SK-N-SH (cell line): ENCODE results near the gene PTPRK. TPM values are rescaled to one million over a fixed set of nuclear protein-coding genes. Genes with fewer than 3 reads are reported as not detected.

ENCODE experiments used
- CTCF ChIA-PET: fragments of 300-600, 350-600 bp; formaldehyde crosslinking; extraction: SDS; loops from one replicate; lab custom pipeline; 2021; lab: Yijun Ruan, JAX
- POLR2A ChIA-PET: fragments of 350-600 bp; sonication (Branson Sonifier 250); formaldehyde crosslinking; extraction: SDS; loops from one replicate; lab custom pipeline; 2020; ENCODE audit warnings: antibody characterized with exemption, inconsistent platforms; lab: Yijun Ruan, JAX
- DNase-seq: peaks from one replicate; pipeline ENCODE4 v3.0.0; 2012
- H2AFZ ChIP-seq: fragments of 200-600 bp; sonication (generic); 2 replicates; pipeline ENCODE4 v1.8.1; 2016; ENCODE audit warnings: antibody characterized with exemption, mild to moderate bottlenecking, low read depth
- H3F3A ChIP-seq: fragments of 200-600 bp; sonication (generic); replicated peaks from 2 replicates; pipeline ENCODE3; 2016; ENCODE audit warnings: antibody characterized with exemption, mild to moderate bottlenecking; ENCODE audit not compliant: insufficient read depth
- H3K27ac ChIP-seq, 2 experiments: fragments of 200-500 bp in 1 of 2; fragments of 200-600 bp in 1 of 2; sonication (Bioruptor generic) in 1 of 2; sonication (generic), shearing (Covaris generic) in 1 of 2; 2 replicates each; pipeline versions ENCODE4 v1.5.1 to v1.6.1; 2014 to 2016; ENCODE audit warnings: low read depth in 2 of 2, inconsistent platforms in 1 of 2, low read length in 1 of 2, mild to moderate bottlenecking in 1 of 2, mixed read lengths in 1 of 2
- H3K27me3 ChIP-seq: fragments of 200-600 bp; sonication (generic), shearing (Covaris generic); 2 replicates; pipeline ENCODE4 v1.6.1; 2016; ENCODE audit warnings: mixed run types; ENCODE audit not compliant: insufficient read depth
- H3K36me3 ChIP-seq, 2 experiments: fragments of 200-500 bp in 1 of 2; fragments of 200-600 bp in 1 of 2; sonication (Bioruptor generic) in 1 of 2; sonication (generic) in 1 of 2; replicated peaks in 1 of 2; 2 replicates each; pipeline versions ENCODE3 to v1.5.1; 2014 to 2016; ENCODE audit warnings: low read length in 1 of 2, mild to moderate bottlenecking in 1 of 2; ENCODE audit not compliant: insufficient read depth in 2 of 2, control insufficient read depth in 1 of 2
- H3K4me1 ChIP-seq, 2 experiments: fragments of 200-500 bp in 1 of 2; fragments of 200-600 bp in 1 of 2; sonication (Bioruptor generic) in 1 of 2; sonication (generic), shearing (Covaris generic) in 1 of 2; 2 replicates each; pipeline versions ENCODE4 v1.5.1 to v1.6.1; 2014 to 2016; ENCODE audit warnings: low read depth in 1 of 2, low read length in 1 of 2, mixed run types in 1 of 2; ENCODE audit not compliant: insufficient read depth in 2 of 2, control insufficient read depth in 1 of 2
- H3K4me2 ChIP-seq: fragments of 200-600 bp; sonication (generic), shearing (Covaris generic); 2 replicates; pipeline ENCODE4 v1.6.1; 2017; ENCODE audit warnings: mixed run types
- H3K4me3 ChIP-seq, 2 experiments: fragments of 200-500 bp in 1 of 2; fragments of 200-600 bp in 1 of 2; sonication (Bioruptor generic) in 1 of 2; sonication (generic), shearing (Covaris generic) in 1 of 2; 2 replicates each; pipeline versions ENCODE4 v1.5.1 to v1.8.1; 2014 to 2016; ENCODE audit warnings: low read depth in 2 of 2, inconsistent platforms in 1 of 2, low read length in 1 of 2, mild to moderate bottlenecking in 1 of 2, mixed read lengths in 1 of 2, moderate library complexity in 1 of 2
- H3K79me2 ChIP-seq: fragments of 200-600 bp; sonication (generic); 2 replicates; pipeline ENCODE4 v1.8.1; 2017; ENCODE audit warnings: mild to moderate bottlenecking; ENCODE audit not compliant: insufficient read depth
- H3K9ac ChIP-seq: fragments of 200-600 bp; sonication (generic); 2 replicates; pipeline ENCODE4 v1.6.1; 2017; ENCODE audit warnings: mixed run types
- H3K9me2 ChIP-seq: fragments of 200-600 bp; sonication (generic); 2 replicates; pipeline ENCODE4 v1.6.1; 2017; ENCODE audit warnings: mixed run types
- H3K9me3 ChIP-seq: fragments of 200-600 bp; sonication (generic); 2 replicates; pipeline ENCODE4 v1.6.1; 2017; ENCODE audit warnings: mixed run types, mild to moderate bottlenecking, moderate library complexity
- H4K20me1 ChIP-seq: fragments of 200-600 bp; sonication (generic); 2 replicates; pipeline ENCODE4 v1.6.1; 2017; ENCODE audit warnings: mild to moderate bottlenecking, mixed run types; ENCODE audit not compliant: insufficient read depth
- CHD2 ChIP-seq: fragments of 150-350 bp; IDR thresholded peaks from 2 replicates; pipeline ENCODE4 v1.6.1; 2018; ENCODE audit warnings: low read length; ENCODE audit not compliant: partially characterized antibody
- EP300 ChIP-seq, 2 experiments: IDR thresholded peaks; 2 replicates each; pipeline versions ENCODE4 v1.4.0 to v1.6.1; 2012; ENCODE audit warnings: borderline replicate concordance in 1 of 2, low read depth in 1 of 2, low read length in 1 of 2
- EZH2phosphoT487 ChIP-seq: fragments of 200-600 bp; sonication (generic); IDR thresholded peaks from 2 replicates; pipeline ENCODE4 v1.6.1; 2017; ENCODE audit warnings: low read depth, mixed run types, mild to moderate bottlenecking, antibody characterized with exemption, moderate library complexity, borderline replicate concordance
- FOSL2 ChIP-seq: IDR thresholded peaks from 2 replicates; pipeline ENCODE4 v1.4.0; 2012; ENCODE audit warnings: low read depth, mild to moderate bottlenecking, moderate library complexity, borderline replicate concordance
- GABPA ChIP-seq: IDR thresholded peaks from 2 replicates; pipeline ENCODE4 v1.4.0; 2012; ENCODE audit warnings: low read depth, mild to moderate bottlenecking
- IRF3 ChIP-seq: fragments of 150-350 bp; IDR thresholded peaks from 2 replicates; pipeline ENCODE4 v1.6.1; 2016; ENCODE audit warnings: mild to moderate bottlenecking, low read depth, low read length
- JUND ChIP-seq: IDR thresholded peaks from 2 replicates; pipeline ENCODE4 v1.4.0; 2012
- MEF2A ChIP-seq: IDR thresholded peaks from 2 replicates; pipeline ENCODE4 v1.4.0; 2012; ENCODE audit warnings: low read depth, borderline replicate concordance
- NFIC ChIP-seq: IDR thresholded peaks from 2 replicates; pipeline ENCODE4 v1.4.0; 2012; ENCODE audit warnings: borderline replicate concordance
- RFX5 ChIP-seq: IDR thresholded peaks from 2 replicates; pipeline ENCODE4 v1.6.1; 2012; ENCODE audit warnings: mild to moderate bottlenecking, improper control_type of control experiment, low read length
- RXRA ChIP-seq: IDR thresholded peaks from 2 replicates; pipeline ENCODE4 v1.4.0; 2012; ENCODE audit warnings: low read depth, mild to moderate bottlenecking, borderline replicate concordance
- SIN3A ChIP-seq: IDR thresholded peaks from 2 replicates; pipeline ENCODE4 v1.6.1; 2012; ENCODE audit warnings: low read depth, mild to moderate bottlenecking, low read length, moderate library complexity, borderline replicate concordance
- SMC3 ChIP-seq: IDR thresholded peaks from 2 replicates; pipeline ENCODE4 v1.6.1; 2012; ENCODE audit warnings: low read depth, low read length, improper control_type of control experiment
- TAF1 ChIP-seq: IDR thresholded peaks from 2 replicates; pipeline ENCODE4 v1.6.1; 2012; ENCODE audit warnings: low read depth, mild to moderate bottlenecking, low read length, moderate library complexity, borderline replicate concordance
- TCF12 ChIP-seq: IDR thresholded peaks from 2 replicates; pipeline ENCODE4 v1.4.0; 2012
- YY1 ChIP-seq: IDR thresholded peaks from 2 replicates; pipeline ENCODE4 v1.4.0; 2012; ENCODE audit warnings: low read depth, mild to moderate bottlenecking
- WGBS: methylation state at CpG from one replicate; pipeline ENCODE4 v1.1.6; 2017; ENCODE audit warnings: low lambda C conversion rate; 5-methylcytosine and 5-hydroxymethylcytosine counted together
- polyA plus RNA-seq, 3 experiments: library from polyadenylated mRNA; depleted of rRNA; stranded (reverse); fragments of >200 nt; gene quantifications; 2 replicates each; pipeline ENCODE4 v1.2.3, GENCODE V29; 2012
- TF ChIP-seq, protein P1 (sequence below): IDR thresholded peaks from 2 replicates; pipeline ENCODE4; 2012
- TF ChIP-seq, protein P2 (sequence below): fragments of 150-350 bp; IDR thresholded peaks from 2 replicates; pipeline ENCODE4 v1.6.1; 2017; ENCODE audit warnings: antibody characterized with exemption, low read length, low read depth, borderline replicate concordance
- TF ChIP-seq, protein P3 (sequence below): fragments of 200-600 bp; sonication (generic); IDR thresholded peaks from 2 replicates; pipeline ENCODE4 v1.6.1; 2017; ENCODE audit warnings: antibody characterized with exemption, mild to moderate bottlenecking, moderate library complexity
- TF ChIP-seq, protein P4 (sequence below): IDR thresholded peaks from 2 replicates; pipeline ENCODE4 v1.4.0; 2012; ENCODE audit warnings: low read depth

Gene PTPRK
- polyA plus RNA-seq, 1 of the 3 experiments (the other 2 are of a cell fraction), result 9.5 TPM

- TF ChIP-seq TCF12, result no peak
- no peak for TF ChIP-seq RFX5
- TF ChIP-seq YY1, result no peak
- TF ChIP-seq JUND, result no peak
Observed at GRCh38 chr6:128240024-128240428, 280.4 kb downstream of the PTPRK start (continued).

DNA sequence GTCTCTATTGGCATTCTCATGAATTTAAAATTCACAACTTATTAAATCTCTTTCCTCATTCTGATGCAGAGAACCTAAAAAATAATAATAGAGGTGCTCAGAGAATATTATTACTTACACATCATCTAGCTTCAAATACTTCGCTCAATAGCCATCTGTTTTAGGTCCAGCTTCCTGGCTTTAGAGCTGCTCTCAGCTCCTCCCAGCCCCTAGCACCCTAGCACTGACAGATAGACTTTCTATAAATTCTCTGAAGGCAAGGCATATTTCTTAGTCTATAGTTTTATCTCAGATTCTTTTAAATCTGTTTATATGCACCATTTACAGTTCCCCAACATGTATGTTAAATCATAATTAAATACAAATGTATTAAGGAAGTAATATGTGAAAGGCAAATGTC, 281.3 kb downstream of the PTPRK start:
- no peaks in the 10 kb centered on the region for H3F3A ChIP-seq
- no peak overlapping the region for H3K9ac ChIP-seq
- CTCF ChIA-PET, result no interaction called here
- peaks cover 0 to 8% of the 10 kb centered on the region in 2 experiments for H3K36me3 ChIP-seq
- H3K9me3 ChIP-seq, result no peaks in the 10 kb centered on the region
- H3K27ac ChIP-seq, result no peak overlapping the region
- H3K79me2 ChIP-seq, result no peaks in the 10 kb centered on the region
- POLR2A ChIA-PET, result no interaction called here
- DNase-seq, result no peak
- H3K9me2 ChIP-seq, result no peaks in the 10 kb centered on the region
- WGBS, result 91% methylated on average over 1 of the region's 1 CpG
- H3K27me3 ChIP-seq, result no peaks in the 10 kb centered on the region
- H3K4me1 ChIP-seq, result no peaks in the 10 kb centered on the region; a peak in 1 of 4 replicates
- H3K4me3 ChIP-seq, result no peak overlapping the region
- no peaks in the 10 kb centered on the region for H4K20me1 ChIP-seq
- TF ChIP-seq YY1, result no peak
- TF ChIP-seq, protein P1, sequence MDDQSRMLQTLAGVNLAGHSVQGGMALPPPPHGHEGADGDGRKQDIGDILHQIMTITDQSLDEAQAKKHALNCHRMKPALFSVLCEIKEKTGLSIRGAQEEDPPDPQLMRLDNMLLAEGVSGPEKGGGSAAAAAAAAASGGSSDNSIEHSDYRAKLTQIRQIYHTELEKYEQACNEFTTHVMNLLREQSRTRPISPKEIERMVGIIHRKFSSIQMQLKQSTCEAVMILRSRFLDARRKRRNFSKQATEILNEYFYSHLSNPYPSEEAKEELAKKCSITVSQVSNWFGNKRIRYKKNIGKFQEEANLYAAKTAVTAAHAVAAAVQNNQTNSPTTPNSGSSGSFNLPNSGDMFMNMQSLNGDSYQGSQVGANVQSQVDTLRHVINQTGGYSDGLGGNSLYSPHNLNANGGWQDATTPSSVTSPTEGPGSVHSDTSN, result no peak
- TF ChIP-seq, protein P2, sequence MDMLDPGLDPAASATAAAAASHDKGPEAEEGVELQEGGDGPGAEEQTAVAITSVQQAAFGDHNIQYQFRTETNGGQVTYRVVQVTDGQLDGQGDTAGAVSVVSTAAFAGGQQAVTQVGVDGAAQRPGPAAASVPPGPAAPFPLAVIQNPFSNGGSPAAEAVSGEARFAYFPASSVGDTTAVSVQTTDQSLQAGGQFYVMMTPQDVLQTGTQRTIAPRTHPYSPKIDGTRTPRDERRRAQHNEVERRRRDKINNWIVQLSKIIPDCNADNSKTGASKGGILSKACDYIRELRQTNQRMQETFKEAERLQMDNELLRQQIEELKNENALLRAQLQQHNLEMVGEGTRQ, result no peak
- no peak for TF ChIP-seq SMC3
- no peak for TF ChIP-seq SIN3A
- TF ChIP-seq FOSL2, result no peak
- no peak for TF ChIP-seq RXRA
- no peak for TF ChIP-seq NFIC
- no peak for TF ChIP-seq MEF2A
- TF ChIP-seq, protein P3, sequence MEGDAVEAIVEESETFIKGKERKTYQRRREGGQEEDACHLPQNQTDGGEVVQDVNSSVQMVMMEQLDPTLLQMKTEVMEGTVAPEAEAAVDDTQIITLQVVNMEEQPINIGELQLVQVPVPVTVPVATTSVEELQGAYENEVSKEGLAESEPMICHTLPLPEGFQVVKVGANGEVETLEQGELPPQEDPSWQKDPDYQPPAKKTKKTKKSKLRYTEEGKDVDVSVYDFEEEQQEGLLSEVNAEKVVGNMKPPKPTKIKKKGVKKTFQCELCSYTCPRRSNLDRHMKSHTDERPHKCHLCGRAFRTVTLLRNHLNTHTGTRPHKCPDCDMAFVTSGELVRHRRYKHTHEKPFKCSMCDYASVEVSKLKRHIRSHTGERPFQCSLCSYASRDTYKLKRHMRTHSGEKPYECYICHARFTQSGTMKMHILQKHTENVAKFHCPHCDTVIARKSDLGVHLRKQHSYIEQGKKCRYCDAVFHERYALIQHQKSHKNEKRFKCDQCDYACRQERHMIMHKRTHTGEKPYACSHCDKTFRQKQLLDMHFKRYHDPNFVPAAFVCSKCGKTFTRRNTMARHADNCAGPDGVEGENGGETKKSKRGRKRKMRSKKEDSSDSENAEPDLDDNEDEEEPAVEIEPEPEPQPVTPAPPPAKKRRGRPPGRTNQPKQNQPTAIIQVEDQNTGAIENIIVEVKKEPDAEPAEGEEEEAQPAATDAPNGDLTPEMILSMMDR, result no peak
- no peak for TF ChIP-seq GABPA
- TF ChIP-seq, all 33 proteins: peak for 0
- no peak overlapping the region for H3K4me2 ChIP-seq
- no peak overlapping the region for H2AFZ ChIP-seq

GRCh38 chr6:128238225-128238624, 282.2 kb downstream of the PTPRK start:
- no peaks in the 10 kb centered on the region for H3K9me3 ChIP-seq
- 48% methylated on average over 1 of the region's 1 CpG for WGBS
- H3K4me1 ChIP-seq, result no peaks in the 10 kb centered on the region
- ChIA-PET POLR2A (no interaction called here), CTCF (no interaction called here)
- H3K36me3 ChIP-seq, result peaks cover 0 to 8% of the 10 kb centered on the region in 2 experiments
- H3K9ac ChIP-seq, result no peak overlapping the region
- H3K4me3 ChIP-seq, result no peak overlapping the region
- H3K79me2 ChIP-seq, result no peaks in the 10 kb centered on the region
- no peaks in the 10 kb centered on the region for H4K20me1 ChIP-seq
- H3K4me2 ChIP-seq, result no peak overlapping the region
- H3F3A ChIP-seq, result no peaks in the 10 kb centered on the region
- no peaks in the 10 kb centered on the region for H3K9me2 ChIP-seq
- H3K27ac ChIP-seq, result no peak overlapping the region
- H2AFZ ChIP-seq, result no peak overlapping the region
- DNase-seq, result no peak
- H3K27me3 ChIP-seq, result no peaks in the 10 kb centered on the region
- TF ChIP-seq CHD2 (no peak), IRF3 (no peak), EP300 (IDR thresholded peaks at IDR 0.05; ENCODE audit: borderline replicate concordance in 1 of 2, low read depth in 1 of 2, low read length in 1 of 2) (no peak), MEF2A (no peak), EZH2phosphoT487 (no peak), TAF1 (no peak), SIN3A (no peak), JUND (no peak)
- TF ChIP-seq, protein P3, result no peak
- TF ChIP-seq, protein P4, sequence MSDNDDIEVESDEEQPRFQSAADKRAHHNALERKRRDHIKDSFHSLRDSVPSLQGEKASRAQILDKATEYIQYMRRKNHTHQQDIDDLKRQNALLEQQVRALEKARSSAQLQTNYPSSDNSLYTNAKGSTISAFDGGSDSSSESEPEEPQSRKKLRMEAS, result no peak
